Endometrium (tissue), 2 donors: ENCODE data around the gene MYLK3.

Experiments
- FAIRE-seq: peaks from 2 replicates; lab custom pipeline; 2012; peaks lifted over from hg19 to GRCh38; lab: Jason Lieb, UNC
- donor health status: control.
- donor health status: control.

Gene MYLK3

GRCh38 chr16:46727184-46727583, 21.0 kb downstream of the MYLK3 start:
- FAIRE-seq: no peak

GRCh38 chr16:46721885-46722284, 26.3 kb downstream of the MYLK3 start:
- no peak for FAIRE-seq

DNA sequence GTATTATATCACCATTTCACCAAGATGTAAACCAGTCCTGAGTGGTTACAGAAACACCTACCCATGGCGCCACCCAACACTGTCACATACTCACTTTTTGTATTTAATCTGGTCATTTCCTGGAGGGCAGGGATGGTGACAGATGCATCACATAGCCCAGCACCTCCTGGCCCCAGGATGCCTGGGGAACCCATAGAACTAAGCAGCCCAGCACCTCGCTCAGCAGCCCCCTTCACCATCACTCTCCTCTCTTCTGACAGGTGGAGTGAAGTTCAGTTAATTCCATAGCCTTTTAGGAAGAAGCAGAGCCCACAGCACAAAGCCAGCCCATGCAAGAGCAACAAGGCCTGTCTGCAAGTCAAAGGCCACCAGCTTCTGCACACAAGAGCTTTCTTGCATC, 27.5 kb downstream of the MYLK3 start:
- no peak for FAIRE-seq

GRCh38 chr16:46719528-46719927, 28.6 kb downstream of the MYLK3 start:
- FAIRE-seq: no peak

DNA sequence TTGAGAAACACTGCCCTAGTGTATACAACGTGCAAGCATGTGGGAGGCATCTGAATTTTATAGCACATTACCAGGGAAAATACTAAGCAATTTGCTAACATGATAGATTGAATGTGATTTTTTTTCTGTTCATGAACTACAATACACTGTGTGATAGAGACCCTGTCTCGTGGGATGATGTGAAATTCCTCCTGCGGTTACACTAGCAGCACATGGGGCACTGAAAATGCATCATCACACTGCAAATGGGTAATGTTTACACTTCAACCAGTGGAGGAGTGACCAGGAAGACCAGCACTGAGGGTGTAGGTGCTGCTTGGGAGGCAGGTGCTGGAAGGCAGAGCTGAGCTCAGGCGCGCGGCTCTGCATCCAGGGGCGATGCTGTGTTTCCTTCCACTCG, 29.9 kb downstream of the MYLK3 start:
- no peak for FAIRE-seq

GRCh38 chr16:46717692-46718091, 30.5 kb downstream of the MYLK3 start:
- FAIRE-seq: no peak

GRCh38 chr16:46715769-46716305, 32.3 kb downstream of the MYLK3 start:
- FAIRE-seq: no peak

- no peak for FAIRE-seq
These were observed 33.1 kb downstream of the MYLK3 start for GRCh38 chr16:46714797-46715591.

DNA sequence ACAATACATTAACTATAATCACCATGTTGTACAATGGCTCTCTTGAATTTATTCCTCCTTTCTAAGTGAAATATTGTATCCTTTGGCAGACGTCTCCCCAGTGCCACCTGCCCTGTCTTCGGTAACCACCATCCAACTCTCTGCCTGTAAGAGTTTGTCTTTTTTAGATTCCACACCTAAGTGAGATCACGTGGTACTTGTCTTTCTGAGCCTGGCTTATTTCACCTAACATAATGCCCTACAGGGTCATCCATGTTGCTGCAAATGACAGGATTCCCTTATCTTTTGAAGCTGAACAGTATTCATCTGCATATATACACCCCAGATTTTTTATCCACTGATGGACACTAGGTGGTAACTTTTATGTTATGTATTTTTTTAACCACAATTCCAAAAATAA, 34.5 kb downstream of the MYLK3 start:
- no peak for FAIRE-seq

DNA sequence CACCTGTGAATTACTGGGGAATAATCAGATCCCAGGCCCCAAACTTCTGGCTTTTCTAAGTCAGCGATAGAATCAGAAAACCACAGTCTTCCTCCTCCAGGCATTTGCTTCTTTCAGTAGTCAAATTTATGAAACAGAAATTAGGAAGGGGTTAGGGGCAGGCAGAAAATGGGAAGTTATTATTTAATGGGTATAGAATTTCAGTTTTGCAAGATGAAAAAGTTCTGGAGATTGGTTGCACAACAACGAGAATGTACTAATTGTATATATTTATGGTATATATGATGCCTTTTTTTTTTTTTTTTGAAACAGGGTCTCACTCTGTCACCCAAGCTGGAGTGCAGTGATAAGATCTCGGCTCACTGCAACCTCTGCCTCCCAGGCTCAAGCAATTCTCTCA, 35.2 kb downstream of the MYLK3 start:
- FAIRE-seq: no peak

- no peak for FAIRE-seq
These were observed 36.8 kb downstream of the MYLK3 start for GRCh38 chr16:46711106-46712058.

DNA sequence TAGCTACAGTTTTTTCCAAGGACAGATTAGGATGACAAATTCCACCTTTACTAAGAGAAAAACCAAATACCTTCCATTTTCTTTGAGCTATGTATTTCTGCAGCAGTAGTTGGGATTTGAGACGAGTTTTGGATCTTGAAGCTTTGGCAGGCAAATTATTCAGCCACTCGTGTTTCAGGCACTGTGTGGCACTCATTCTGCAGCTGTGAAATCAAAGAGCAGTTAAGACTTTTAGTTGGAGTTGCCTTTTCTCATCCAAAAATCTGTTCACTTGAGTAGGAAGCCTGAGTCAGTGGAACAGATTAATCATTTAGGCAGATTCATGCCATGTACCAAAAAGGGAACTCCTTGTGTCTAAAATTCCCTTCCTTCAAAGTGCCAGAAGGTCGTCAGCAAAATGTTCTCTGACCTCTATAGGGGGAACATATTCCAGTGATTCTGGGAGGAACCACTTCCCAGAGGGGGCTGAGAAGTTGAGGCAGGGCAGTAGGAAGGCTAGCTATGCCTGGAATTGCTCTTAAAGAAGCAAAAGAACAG, 38.6 kb downstream of the MYLK3 start:
- FAIRE-seq: no peak

- no peak for FAIRE-seq
These were observed 41.5 kb downstream of the MYLK3 start for GRCh38 chr16:46706642-46707041.

- no peak for FAIRE-seq
These were observed 46.1 kb downstream of the MYLK3 start for GRCh38 chr16:46702030-46702429.

- no peak for FAIRE-seq
These were observed 46.5 kb downstream of the MYLK3 start for GRCh38 chr16:46701615-46702014.

- FAIRE-seq: no peak
These were observed 48.1 kb downstream of the MYLK3 start for GRCh38 chr16:46700048-46700447.

- FAIRE-seq: no peak
These were observed 51.2 kb downstream of the MYLK3 start for GRCh38 chr16:46696957-46697356.

DNA sequence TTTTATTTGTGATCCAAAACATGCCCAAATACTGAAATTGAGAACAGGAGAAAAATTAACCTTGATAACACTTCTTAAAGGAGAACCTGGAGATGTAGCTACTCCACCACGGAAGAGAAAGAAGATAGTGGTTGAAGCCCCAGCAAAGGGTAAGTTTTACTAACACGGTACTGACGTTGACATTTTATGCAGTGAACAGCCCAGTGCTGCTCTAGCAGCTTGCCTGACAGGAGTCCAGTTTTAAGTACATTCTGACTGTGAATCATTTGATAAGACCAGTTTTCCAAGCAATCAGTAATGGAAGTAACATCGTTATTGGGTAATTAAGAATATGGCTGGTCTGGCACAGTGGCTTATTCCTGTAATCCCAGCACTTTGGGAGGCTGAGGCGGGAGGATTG, 52.2 kb downstream of the MYLK3 start:
- FAIRE-seq: no peak

DNA sequence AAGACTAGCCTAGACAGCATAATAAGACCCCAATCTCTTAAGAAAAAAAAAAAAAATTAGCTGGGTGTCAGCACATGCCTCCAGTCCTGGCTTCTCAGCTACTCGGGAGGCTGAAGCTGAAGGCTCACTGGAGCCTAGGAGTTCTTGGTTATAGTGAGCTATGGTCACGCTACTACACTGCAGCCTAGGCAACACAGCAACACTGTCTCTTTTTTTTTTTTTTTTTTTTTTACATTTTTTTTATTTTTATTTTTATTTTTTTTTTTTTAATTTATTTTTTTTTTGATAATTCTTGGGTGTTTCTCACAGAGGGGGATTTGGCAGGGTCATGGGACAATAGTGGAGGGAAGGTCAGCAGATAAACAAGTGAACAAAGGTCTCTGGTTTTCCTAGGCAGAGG, 54.5 kb downstream of the MYLK3 start:
- FAIRE-seq: no peak

- FAIRE-seq: no peak
These were observed 56.4 kb downstream of the MYLK3 start for GRCh38 chr16:46691726-46692125.

GRCh38 chr16:46690281-46691178, 57.6 kb downstream of the MYLK3 start:
- FAIRE-seq: no peak
